GM18511 (cell line): ENCODE results near the gene TLE6.
"Not testable (repeated sequence)": the region's sequence is repeated elsewhere in the genome, so short reads cannot be mapped to it uniquely, and the experiment has no call there.

Source experiments
- ATAC-seq: cut with Tn5 transposase; IDR thresholded peaks from one replicate; pipeline ENCODE4 v1.9.1; 2021; ENCODE audit warnings: mild to moderate bottlenecking, moderate library complexity; ENCODE audit not compliant: unreplicated experiment

TLE6 gene

DNA sequence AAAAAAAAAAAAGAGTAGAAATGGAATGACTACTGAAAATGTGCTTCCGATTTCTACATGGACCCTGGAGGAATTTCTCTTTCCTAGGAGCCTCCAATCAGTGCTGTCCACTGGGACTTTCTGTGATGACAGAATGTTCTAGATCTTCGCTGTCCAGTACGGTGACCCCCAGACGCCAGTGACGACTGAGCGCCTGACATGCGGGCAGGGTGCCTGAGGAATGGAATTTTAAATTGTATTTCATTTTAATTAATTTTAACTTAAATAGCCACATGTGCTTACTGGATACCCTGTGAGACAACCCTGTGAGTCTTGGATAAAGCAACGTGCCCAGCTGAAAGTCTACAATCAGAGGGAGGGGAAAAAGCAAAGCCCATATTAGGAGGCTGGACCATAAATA is 4.1 kb upstream of the TLE6 start:
- no peak for ATAC-seq

DNA sequence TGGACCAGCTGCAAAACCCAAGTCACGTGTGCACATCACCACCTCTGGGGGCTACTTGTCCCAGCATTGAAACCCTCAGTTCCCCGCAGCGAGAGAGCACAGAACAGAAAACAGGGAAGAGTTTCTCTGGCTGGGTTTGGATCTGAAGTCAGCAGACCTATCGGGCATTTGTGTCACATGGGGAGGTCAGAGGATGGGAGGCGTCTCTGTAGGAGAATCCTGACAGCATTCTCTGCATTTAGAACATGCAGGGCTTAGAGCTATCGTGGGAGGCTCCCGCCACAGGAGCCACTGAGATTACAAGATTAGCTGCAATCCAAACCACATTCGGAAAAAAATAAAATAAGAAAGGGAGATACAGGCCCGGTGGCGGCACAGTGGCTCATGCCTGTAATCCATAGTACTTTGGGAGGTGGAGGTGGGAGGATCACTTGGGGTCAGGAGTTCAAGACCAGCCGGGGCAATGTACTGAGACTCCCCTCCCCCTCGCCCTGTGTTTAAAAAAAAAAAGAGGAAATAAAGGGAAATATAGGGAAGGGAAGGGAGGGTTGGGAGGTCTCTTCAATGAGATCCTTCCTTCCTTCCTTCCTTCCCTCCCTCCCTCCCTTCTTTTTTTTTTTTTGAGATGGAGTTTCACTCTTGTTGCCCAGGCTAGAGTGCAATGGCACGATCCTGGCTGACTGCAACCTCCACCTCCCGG is 2.9 kb upstream of the TLE6 start:
- no peak for ATAC-seq

DNA sequence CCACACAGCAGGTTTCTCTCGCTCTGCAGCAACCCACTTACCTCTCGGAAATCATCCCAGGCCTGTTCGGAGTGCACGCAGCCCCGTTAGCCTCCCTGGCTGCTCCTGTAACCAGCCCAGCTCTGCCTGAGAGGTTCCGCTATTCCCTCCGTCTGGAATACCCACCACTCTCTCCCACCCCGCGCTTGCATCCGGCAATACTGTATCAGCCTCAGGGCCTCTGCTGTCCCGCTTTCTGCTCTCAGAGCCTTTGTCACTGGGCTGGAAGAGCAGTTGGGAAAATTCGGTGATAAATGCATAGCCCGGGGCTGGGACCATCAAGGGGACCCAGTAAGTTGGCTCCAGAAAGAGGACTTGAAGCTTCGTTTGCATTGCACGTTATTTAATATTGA is 759 bp upstream of the TLE6 start:
- ATAC-seq = no peak

DNA sequence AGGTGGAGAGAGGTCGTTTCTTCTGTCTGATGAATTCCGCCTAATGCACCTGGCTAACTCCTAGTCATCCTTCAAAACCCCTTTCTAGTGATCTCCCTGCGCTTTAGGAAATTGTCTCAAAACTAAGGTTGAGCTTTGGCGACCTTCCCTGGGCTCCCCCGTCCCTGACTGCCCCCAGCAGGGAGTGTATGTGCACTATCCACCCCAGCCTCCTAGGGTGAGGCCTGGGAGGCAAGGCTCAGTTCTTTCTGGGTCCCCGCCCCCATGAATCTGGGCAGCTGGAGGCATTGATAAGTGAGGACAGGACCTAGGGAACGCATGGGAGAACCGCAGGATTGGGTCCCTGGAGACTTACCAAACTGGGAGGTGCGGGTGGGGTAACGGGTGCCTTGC is 378 bp downstream of the TLE6 start:
- peak; percentile 10 for ATAC-seq

DNA sequence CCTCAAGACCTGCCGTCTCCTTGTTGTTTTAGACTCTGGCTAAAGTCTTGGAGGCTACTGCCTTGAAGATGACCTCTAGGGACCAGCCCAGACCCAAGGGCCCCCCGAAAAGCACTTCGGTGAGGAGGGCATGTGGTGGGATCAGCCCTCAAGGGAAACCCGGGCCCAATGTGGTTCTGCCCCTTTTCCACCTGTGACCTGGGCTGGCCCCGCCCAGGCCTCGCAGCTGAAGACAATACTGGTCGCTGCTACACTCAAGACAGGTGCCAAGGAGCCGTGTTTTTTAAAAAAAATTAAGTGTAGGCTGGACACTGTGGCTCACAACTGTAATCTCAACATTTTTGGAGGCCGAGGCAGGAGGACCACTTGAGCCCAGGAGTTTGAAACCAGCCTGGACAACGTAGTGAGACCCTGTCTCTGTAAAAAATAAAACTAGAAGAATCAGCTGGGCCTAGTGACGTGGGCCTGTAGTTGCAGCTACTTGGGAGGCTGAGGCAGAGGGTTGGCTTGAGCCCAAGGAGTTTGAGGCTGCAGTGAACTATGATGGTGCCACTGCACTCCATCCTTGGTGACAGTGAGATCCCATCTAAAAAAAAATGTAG is 903 bp downstream of the TLE6 start:
- ATAC-seq = no peak

DNA sequence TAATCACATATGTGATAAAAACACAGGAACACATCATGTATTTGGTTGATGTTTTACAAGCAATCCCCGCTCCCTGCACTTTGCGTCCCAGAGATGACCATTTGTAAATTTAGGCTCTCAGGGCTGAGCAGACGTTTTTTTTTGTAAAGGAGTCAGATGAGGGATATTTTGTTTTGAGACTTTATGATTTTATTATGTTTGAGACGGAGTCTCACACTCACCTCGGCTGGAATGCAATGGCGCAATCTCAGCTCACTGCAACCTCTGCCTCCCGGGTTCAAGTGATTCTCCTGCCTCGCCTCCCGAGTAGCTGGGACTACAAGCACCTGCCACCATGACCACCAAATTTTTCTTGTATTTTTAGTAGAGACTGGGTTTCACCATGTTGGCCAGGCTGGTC is 1.4 kb downstream of the TLE6 start:
- ATAC-seq = no peak

DNA sequence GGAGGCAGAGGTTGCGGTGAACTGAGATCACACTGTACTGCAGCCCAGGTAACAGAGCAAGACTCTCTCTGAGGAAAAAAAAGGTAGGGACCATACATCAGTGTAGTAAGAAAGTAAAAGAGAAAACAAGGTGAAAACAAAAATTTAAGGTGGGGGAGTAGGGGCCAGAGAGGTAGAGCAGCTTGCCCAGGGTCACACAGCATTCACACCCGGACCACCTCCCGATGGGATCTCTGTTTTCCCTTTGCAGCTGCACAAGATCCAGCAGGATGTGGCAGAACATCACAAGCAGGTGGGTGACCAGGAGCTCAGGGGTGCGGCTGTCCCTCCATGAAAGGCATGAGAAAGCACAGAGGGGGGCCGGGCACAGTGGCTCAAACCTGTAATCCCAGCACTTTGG is 4.5 kb downstream of the TLE6 start:
- ATAC-seq = no peak

DNA sequence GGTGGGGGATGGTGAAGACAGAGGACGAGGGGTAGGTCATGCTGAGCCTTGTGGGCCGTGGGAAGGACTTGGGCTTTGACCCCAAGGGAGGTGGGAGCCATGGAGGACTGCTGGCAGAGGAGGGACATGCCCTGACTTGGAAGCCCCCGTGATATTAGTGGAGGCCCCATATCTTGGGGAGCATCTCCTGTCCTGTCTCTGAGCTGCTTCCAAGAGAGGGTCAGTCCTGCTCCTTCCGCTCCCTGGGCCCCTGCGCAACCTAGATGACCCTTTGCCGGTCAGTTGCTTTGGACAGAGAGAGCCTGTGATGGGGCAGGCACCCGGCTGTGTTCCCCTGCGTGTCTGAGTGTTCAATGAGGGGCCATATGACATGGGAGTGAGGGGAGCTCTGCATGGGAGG is 5.2 kb downstream of the TLE6 start:
- no peak for ATAC-seq

DNA sequence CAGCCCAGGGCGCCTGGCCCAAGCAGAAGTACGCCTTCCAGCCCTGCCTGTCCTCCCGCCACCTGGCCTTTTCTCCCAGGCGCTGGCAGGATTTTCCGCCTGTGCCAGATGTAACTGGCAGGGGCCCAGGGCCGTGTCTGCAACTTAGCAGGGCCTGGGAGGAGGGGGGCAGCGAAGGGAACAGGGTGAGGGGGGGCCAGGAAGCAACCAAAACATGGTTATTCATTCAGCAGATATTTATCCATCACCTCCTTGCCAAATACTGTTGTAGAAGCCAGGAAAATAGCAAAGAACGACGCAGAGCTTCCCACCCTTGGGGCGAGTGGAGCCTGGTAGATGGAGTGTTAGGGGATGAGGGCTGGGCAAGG is 5.6 kb downstream of the TLE6 start:
- no peak for ATAC-seq

DNA sequence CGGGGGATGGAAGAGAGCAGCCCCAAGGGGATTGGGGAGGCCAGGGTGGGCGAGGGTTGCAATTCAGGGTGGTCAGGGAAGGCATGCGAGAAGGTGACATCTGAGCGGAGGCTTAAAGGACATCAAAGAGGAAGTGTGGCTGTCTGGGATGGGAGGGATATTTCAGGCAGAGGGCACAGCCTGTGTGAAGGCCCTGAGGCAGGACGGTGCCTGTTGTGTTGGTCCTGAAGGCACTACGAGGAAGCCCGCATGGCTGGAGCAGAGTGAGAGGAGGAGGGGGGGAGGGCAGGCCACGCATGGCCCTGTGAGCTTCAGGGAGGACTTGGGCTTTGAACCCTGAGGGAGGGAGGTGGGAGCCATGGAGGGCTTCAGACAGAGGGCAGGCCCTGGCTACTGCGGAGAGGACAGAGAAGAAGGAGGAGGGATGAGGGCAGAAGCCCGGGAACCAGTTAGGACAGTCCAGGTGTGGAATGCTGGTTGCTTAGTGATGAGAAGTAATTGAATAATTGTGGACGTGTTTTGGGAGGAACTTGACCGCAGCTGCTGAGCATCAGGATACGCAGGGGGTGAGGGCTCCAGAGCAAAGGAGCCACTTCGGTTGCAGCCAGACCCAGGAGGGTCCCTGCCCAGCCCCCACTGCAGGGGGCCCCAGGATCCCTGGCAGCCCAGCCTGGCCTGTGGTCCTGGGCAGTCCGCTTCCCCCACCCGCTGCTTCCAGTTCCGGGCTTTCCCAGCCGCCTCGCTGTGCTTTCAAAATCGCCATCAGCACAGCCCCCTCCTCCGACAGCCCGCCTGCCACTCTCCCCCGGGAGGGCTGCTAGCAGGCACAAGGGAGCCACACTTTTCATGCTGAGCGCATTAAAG is 6.2 kb downstream of the TLE6 start:
- no peak for ATAC-seq

DNA sequence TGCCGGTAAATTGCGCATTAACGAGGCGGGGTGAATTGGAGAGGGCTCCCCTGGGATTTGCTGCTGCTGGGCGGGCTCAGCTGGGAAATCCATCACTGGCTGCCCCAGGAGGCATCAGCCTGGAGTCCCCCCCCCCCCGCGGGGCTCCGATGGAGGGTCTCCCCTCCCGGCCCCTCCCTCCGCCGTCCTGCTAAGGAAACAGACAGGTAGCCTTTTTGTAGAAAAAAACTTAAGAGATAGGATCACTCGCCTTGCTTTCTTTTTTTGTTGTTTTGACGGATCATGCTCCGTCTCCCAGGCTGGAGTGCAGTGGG is 6.8 kb downstream of the TLE6 start:
- no peak for ATAC-seq

DNA sequence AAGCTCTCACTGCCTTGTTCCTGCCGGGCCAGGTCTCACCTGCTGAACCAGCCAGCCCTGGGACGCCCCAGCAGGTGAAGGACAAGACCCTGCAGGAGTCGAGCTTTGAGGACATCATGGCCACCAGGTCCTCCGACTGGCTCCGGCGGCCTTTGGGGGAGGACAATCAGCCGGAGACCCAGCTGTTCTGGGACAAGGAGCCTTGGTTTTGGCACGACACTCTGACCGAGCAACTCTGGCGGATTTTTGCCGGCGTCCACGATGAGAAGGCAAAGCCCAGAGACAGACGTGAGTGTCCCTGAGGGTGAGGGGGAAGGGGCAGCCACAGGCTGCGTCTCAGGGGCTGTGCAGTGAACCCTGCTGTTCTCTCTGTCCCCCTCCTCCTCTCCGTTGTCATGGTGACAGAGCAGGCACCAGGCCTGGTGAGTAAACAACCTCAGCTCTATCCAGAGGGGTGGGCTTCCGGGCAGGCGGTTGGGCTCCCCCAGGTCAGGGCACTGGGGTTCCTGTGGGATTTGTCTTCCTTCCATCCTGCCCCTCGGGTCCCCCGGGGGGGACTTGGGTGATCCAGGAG is 9.7 kb downstream of the TLE6 start:
- ATAC-seq = no peak

DNA sequence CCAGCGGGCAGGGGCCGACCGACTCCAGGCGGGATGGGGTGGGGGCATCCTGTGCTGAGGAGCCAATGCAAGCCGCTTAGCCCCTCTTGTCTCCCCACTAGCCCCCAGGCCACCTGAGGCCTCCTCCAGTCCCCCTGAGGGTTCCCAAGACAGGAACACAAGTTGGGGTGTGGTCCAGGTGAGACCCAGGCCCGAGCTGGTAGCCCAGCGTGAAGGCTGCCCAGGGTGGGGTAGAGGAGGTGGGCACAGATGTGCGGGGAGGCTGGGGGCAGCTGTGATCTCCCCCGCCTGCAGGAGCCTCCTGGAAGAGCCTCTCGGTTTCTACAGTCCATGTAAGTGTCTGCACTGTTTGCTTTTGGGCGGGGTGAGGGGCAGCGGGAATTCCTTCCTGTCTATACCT is 10.4 kb downstream of the TLE6 start:
- ATAC-seq = no peak

DNA sequence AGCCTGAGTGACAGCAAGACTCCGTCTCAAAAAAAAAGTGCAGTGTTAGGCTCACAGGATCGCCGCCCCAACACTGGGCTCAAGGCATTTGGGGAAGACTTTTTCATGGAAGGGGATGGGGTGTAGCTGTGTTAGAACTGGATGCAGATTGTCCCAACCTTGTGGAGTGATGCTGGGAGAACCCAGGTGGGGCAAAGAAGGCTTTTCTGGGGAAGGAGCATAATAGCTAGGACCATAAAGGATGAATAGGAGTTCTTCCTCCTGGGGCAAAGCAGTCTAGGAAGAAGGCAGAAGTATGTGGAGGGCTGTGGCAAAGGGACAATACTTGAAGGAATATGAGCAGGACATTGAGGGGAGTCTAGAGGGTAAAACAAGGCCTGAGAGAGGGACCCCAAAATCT is 11.2 kb downstream of the TLE6 start:
- ATAC-seq = no peak

DNA sequence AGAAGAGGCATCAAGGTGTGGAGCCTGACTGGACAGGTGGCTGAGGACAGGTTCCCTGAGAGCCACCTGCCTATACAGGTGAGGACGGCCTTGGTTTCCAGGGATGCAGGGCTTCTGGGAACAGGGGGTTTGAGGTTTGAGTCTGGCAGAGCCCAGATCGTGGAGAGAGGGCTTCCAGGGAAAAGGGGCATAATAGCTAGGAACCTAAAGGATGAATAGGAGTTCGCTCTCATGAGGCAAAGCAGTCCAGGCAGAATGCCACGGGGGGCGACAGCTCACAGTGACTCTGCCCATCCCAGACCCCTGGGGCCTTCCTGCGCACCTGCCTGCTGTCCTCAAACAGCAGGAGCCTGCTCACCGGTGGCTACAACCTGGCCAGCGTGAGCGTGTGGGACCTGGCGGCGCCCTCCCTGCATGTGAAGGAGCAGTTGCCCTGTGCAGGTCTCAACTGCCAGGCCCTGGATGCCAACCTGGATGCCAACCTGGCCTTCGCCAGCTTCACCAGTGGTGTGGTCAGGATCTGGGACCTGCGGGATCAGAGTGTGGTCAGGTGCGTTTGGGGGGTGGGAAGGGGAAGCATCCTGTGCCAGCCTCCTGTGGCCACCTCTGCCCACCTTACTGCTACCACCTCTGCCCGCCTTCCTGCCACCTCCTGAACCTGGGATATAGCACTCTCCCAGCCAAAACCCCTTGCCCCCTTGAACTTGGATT is 12.0 kb downstream of the TLE6 start:
- no peak for ATAC-seq

DNA sequence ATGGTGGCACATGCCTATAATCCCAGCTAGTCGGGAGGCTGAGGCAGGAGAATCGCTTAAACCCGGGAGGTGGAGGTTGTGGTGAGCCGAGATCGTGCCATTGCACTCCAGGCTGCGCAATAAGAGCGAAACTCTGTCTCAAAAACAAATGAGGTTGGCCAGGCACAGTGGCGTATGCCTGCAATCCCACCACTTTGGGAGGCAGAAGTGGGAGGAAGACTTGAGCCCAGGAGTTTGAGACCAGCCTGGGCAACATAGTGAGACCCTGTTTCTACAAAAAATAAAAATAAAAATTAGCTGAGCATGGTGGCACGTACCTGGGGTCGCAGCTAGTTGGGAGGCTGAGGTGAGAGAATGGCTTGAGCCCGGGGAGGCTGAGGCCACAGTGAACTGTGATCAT is 15.0 kb downstream of the TLE6 start:
- not testable (repeated sequence) for ATAC-seq

DNA sequence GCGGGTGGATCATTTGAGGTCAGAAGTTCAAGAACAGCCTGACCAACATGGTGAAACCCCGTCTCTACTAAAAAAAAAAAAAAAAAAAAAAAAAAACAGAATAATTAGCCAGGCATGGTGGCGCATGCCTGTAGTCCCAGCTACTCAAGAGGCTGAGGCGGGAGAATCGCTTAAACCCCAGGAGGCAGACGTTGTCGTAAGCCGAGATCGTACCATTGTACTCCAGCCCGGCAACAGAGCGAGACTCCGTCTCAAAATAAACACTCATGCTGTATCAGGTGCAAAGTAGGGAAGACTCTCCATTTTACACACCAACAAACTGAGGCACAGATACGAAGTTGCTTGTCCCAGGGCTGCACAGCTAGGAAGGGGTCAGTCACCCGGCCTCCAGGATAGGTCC is 15.6 kb downstream of the TLE6 start:
- no peak for ATAC-seq

DNA sequence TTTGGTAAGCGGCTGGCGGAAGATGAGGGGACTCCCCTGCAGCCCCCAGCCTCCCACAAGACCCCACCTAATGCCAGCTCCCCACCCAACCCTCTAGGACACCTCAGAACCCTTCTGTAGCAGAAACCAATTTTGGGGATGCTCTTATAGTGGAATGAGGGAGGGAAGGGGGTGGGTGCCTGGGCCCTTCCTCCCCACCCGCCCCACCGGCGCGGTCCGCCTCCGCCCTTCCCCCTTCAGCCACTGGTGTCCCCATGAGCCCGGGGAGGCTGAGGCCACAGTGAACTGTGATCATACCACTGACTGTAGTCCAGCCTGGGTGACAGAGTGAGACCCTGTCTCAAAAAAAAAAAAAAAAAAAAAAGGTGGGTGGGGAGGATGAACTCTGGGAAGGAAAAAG is 16.2 kb downstream of the TLE6 start:
- no peak for ATAC-seq

DNA sequence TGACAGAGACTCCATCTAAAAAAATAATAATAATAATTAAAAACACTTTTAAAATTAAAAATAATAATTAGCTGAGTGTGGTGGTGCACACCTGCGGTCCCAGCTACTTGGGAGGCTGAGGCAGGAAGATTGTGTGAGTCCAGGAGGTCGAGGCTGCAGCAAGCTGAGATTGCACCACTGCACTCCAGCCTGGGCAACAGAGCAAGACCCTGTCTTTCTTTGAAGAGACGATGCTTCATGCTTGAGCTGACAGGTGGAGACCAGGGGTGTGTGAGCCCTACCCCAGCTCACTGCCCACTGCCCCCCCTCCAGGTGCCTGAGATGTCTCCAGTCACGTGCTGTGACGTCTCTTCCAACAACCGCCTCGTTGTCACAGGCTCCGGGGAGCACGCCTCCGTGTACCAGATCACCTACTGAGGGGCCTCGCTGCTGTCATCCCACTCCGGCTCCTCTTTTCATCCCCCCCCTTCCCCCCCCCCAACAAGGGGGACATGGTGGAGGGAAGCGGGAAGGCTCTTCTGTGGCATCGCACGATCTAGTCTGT is 17.3 kb downstream of the TLE6 start:
- ATAC-seq = no peak

DNA sequence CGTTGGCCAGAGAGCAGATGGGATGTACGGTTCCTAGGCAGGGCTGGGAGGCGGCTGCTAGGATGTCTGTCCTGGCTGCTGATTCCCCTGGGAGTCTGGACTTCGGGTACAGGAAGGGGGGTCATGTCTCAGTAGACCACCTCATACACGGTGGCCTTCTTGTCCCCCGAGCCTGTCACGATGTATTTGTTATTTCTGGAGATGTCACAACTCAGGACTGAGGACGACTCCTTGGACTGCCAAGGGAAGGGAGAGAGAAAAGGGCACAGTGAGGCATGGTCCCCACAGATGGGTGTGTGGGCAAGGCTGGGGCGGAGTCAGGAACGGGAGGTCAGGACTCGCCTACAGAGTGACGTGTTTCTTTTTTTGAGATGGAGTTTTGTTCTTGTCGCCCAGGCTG is 20.4 kb downstream of the TLE6 start:
- no peak for ATAC-seq

DNA sequence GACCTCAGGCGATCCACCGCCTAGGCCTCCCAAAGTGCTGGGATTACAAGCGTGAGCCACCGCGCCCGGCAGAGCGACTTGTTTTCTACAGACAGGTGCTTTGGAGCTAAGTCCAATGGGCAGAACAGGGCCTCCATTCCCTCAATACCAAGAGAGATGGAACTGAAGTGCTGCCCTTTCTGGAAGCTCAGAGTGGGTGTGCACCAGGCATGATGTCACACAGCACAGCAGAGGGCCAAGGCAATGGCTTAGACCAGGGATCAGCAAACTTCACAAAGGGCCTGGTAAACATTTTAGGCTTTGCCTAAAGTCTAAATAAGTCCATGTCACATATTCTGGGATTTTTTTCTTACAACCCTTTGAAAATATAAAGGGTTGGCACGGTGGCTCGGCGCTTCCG is 21.3 kb downstream of the TLE6 start:
- no peak for ATAC-seq
